Activated T-helper 1 cell treated with anti-CD3 and anti-CD28 coated beads, Interleukin-12 subunit alpha, Interleukin-12 subunit beta, Interleukin-2, Interleukin-4 antibody, amounts not matched to agents 30 ng/mL and 10 ng/mL and 1 ng/mL, durations not matched to agents 14 hours and 24 hours and 36 hours (primary cell): ENCODE data around the gene SLF1. TPM values are rescaled to one million over a fixed set of nuclear protein-coding genes. Genes with fewer than 3 reads are reported as not detected.
A peak's percentile ranks its signal among the peaks of the same experiment; 100 is the strongest.

Source experiments
- DNase-seq: peaks from one replicate; pipeline ENCODE4 v3.0.0; 2021; ENCODE audit warnings: low spot score
- H3K27ac Mint-ChIP-seq: one replicate; pipeline ENCODE4 v1.8.0; 2021; ENCODE audit warnings: mild to moderate bottlenecking, mixed read lengths
- H3K27me3 Mint-ChIP-seq: one replicate; pipeline ENCODE4 v1.8.0; 2022; ENCODE audit warnings: mild to moderate bottlenecking, moderate library complexity, mixed read lengths; ENCODE audit not compliant: insufficient read depth
- H3K36me3 Mint-ChIP-seq: one replicate; pipeline ENCODE4 v1.8.0; 2021; ENCODE audit warnings: low read depth, mixed read lengths
- H3K4me1 Mint-ChIP-seq: one replicate; pipeline ENCODE4 v1.8.0; 2021; ENCODE audit warnings: low read depth, mixed read lengths
- H3K4me3 Mint-ChIP-seq: one replicate; pipeline ENCODE4 v1.8.0; 2021; ENCODE audit warnings: mild to moderate bottlenecking, moderate library complexity, mixed read lengths
- H3K9me3 Mint-ChIP-seq: one replicate; pipeline ENCODE4 v1.8.0; 2021; ENCODE audit warnings: mixed read lengths
- intact Hi-C: fragments of 100-400 bp; cut with micrococcal nuclease; formaldehyde crosslinking; loops from one replicate; pipeline ENCODE4 v1.15.1; 2024
- total RNA-seq: library from RNA; stranded (reverse); gene quantifications from 2 replicates; pipeline ENCODE4 v1.2.3, GENCODE V29; 2022

The SLF1 gene
- total RNA-seq, 1 donor from 2014 or later = 17.9 TPM

GRCh38 chr5:94698197-94698596, 79.7 kb downstream of the SLF1 start:
- intact Hi-C loops = no loop called here
- Mint-ChIP-seq H3K27me3 (no peaks in the 10 kb centered on the region), H3K4me1 (peaks cover 18% of the 10 kb centered on the region), H3K4me3 (no peak overlapping the region), H3K36me3 (peaks cover 12% of the 10 kb centered on the region), H3K9me3 (no peaks in the 10 kb centered on the region), H3K27ac (no peak overlapping the region)
- no peak for DNase-seq

DNA sequence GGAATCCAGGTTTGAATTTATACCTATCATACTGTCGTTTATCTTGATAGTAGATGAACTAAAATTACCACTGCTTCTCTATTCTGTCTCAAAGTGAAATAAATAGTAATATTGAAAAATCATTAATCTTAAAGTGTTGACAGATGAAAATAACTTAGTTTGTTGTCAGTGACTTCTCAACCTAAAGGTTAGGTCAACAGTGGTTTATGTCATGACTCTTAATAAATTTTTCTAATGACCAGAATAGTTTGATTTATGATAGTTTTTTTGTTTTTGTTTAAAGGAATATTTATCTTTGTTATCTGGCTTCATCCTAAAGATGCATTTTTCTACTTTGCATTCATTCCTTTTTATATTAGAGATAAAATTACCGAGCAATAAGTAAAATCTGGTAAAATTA, 81.1 kb downstream of the SLF1 start:
- peaks cover 15% of the 10 kb centered on the region for H3K4me1 Mint-ChIP-seq
- intact Hi-C loops = no loop called here

DNA sequence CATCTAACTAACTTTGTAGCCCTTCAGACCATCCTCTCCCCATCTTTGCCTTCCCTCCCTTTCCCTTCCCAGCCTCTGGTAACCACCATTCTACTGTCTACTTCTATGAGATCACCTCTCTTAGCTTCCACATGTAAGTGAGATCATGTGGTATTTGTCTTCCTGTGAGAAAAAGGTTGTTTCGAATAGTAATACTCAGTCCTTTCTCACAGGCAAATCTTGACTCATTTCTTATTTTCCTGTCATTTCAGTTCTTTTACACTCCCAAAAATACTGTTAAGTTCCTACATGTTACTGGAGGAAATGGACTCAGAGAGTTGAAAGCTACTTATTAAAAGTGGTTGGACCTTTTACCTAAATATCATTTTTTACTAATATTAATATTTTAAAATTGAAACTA, 82.1 kb downstream of the SLF1 start:
- no peaks in the 10 kb centered on the region for H3K27me3 Mint-ChIP-seq
- DNase-seq = no peak
- H3K36me3 Mint-ChIP-seq = peaks cover 8% of the 10 kb centered on the region
- H3K4me1 Mint-ChIP-seq = peaks cover 15% of the 10 kb centered on the region
- no peak overlapping the region for H3K4me3 Mint-ChIP-seq
- no peaks in the 10 kb centered on the region for H3K9me3 Mint-ChIP-seq
- intact Hi-C loops = loop anchor here (1.0 to 2.0 kb wide), 3 partner anchors 36 to 150 kb away; no protein-coding TSS in a partner anchor
- peak overlapping the region; percentile 61 for H3K27ac Mint-ChIP-seq

More for the DNA sequence above, 81.1 kb downstream of the SLF1 start:
- no peak overlapping the region for H3K27ac Mint-ChIP-seq
- H3K27me3 Mint-ChIP-seq = no peaks in the 10 kb centered on the region
- H3K36me3 Mint-ChIP-seq = peaks cover 11% of the 10 kb centered on the region
- no peak for DNase-seq
- no peak overlapping the region for H3K4me3 Mint-ChIP-seq
- no peaks in the 10 kb centered on the region for H3K9me3 Mint-ChIP-seq

- Mint-ChIP-seq H3K4me3 (no peak overlapping the region), H3K36me3 (peaks cover 8% of the 10 kb centered on the region), H3K27me3 (no peaks in the 10 kb centered on the region), H3K9me3 (no peaks in the 10 kb centered on the region), H3K4me1 (peaks cover 15% of the 10 kb centered on the region), H3K27ac (no peak overlapping the region)
- DNase-seq = no peak
- intact Hi-C loops = loop anchor here (2.0 kb wide), 1 partner anchor 592 kb away; a partner anchor contains a TSS
These were observed 84.3 kb downstream of the SLF1 start for GRCh38 chr5:94702729-94703128.

- Mint-ChIP-seq H3K4me3 (no peak overlapping the region), H3K27ac (no peak overlapping the region), H3K4me1 (peaks cover 12% of the 10 kb centered on the region), H3K36me3 (peaks cover 13% of the 10 kb centered on the region), H3K27me3 (no peaks in the 10 kb centered on the region), H3K9me3 (no peaks in the 10 kb centered on the region)
- intact Hi-C loops = no loop called here
- DNase-seq = no peak
These were observed 87.0 kb downstream of the SLF1 start for GRCh38 chr5:94705427-94705826.

DNA sequence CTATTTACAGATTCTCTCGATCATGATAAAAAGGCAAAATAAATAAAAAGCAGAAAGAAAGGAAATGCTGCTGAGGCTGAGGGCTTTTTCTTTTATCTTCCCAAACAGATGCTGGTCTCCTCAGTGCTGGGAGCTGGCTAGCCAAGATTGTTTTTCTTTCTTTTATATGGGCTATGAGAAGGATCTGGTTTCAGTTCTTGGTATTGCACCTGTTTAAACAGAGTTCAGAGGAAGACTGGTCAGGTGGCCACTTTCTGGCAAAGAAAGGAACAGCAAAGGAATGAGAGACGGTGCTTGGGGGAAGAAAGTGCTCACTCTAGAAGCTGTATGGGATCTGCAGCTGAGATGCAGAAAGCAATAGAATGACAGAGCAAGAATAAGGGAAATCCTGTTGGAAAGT, 88.9 kb downstream of the SLF1 start:
- Mint-ChIP-seq H3K27ac (no peak overlapping the region), H3K9me3 (no peaks in the 10 kb centered on the region), H3K27me3 (no peaks in the 10 kb centered on the region), H3K4me1 (peaks cover 8% of the 10 kb centered on the region), H3K4me3 (no peak overlapping the region), H3K36me3 (peaks cover 16% of the 10 kb centered on the region)
- intact Hi-C loops = no loop called here
- no peak for DNase-seq

GRCh38 chr5:94709277-94709676, 90.8 kb downstream of the SLF1 start:
- Mint-ChIP-seq H3K4me1 (no peaks in the 10 kb centered on the region), H3K9me3 (no peaks in the 10 kb centered on the region), H3K27me3 (no peaks in the 10 kb centered on the region), H3K27ac (no peak overlapping the region), H3K36me3 (peaks cover 25% of the 10 kb centered on the region), H3K4me3 (no peak overlapping the region)
- intact Hi-C loops = no loop called here
- no peak for DNase-seq

- intact Hi-C loops = no loop called here
- no peaks in the 10 kb centered on the region for H3K9me3 Mint-ChIP-seq
- H3K4me3 Mint-ChIP-seq = no peak overlapping the region
- H3K27ac Mint-ChIP-seq = no peak overlapping the region
- DNase-seq = no peak
- no peaks in the 10 kb centered on the region for H3K27me3 Mint-ChIP-seq
- H3K4me1 Mint-ChIP-seq = no peaks in the 10 kb centered on the region
- peaks cover 30% of the 10 kb centered on the region for H3K36me3 Mint-ChIP-seq
These were observed 93.3 kb downstream of the SLF1 start for GRCh38 chr5:94711785-94712184.

- intact Hi-C loops = no loop called here
- Mint-ChIP-seq H3K4me1 (no peaks in the 10 kb centered on the region), H3K27ac (no peak overlapping the region), H3K9me3 (no peaks in the 10 kb centered on the region), H3K27me3 (peaks cover 3% of the 10 kb centered on the region), H3K4me3 (no peak overlapping the region), H3K36me3 (peaks cover 22% of the 10 kb centered on the region)
- no peak for DNase-seq
These were observed 97.3 kb downstream of the SLF1 start for GRCh38 chr5:94715768-94716167.

DNA sequence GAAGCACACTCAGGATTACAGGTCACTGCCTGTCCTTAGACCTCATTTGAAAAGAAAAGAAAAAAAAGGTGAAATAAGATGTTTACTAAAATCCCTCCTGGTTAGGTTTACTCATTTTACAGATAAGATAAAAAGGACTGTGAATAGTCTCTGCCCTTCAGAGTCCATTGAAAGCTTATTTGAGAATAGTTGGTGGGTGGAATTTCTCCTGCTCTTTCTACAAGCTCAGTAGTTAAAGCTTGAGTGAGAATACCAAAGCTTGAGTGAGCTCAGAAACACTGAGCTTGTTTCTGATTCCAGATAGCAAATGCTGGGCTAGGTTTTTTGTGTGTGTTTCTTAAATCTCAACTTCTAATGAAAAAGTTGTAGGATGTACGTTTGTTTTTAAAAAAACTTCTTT, 106.7 kb downstream of the SLF1 start:
- no peak overlapping the region for H3K27ac Mint-ChIP-seq
- no peaks in the 10 kb centered on the region for H3K4me1 Mint-ChIP-seq
- peaks cover 22% of the 10 kb centered on the region for H3K27me3 Mint-ChIP-seq
- no peaks in the 10 kb centered on the region for H3K36me3 Mint-ChIP-seq
- no peak overlapping the region for H3K4me3 Mint-ChIP-seq
- no peak for DNase-seq
- intact Hi-C loops = no loop called here
- H3K9me3 Mint-ChIP-seq = no peaks in the 10 kb centered on the region

DNA sequence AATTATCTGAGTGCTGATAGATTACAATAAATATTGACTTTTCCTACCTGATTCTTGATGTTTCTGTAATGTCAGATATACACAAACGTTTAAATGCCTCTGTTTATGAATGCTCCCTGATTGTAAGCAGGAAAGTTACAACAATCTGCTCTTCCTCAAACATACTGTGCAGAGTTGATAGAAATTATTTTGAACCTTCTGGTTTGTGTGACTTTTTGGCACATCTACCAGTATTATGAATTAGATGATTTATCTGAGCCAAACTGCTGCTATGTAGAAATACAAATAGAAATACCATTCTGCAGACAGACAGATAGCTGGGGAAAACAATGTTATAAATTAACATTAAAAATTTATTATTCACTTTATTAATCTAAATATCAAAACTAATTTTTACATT, 113.0 kb downstream of the SLF1 start:
- H3K27ac Mint-ChIP-seq = no peak overlapping the region
- intact Hi-C loops = no loop called here
- peaks cover 8% of the 10 kb centered on the region for H3K4me1 Mint-ChIP-seq
- no peak for DNase-seq
- no peaks in the 10 kb centered on the region for H3K36me3 Mint-ChIP-seq
- H3K27me3 Mint-ChIP-seq = no peaks in the 10 kb centered on the region
- no peak overlapping the region for H3K4me3 Mint-ChIP-seq
- H3K9me3 Mint-ChIP-seq = no peaks in the 10 kb centered on the region

GRCh38 chr5:94736498-94736897, 118.0 kb downstream of the SLF1 start:
- Mint-ChIP-seq H3K36me3 (no peaks in the 10 kb centered on the region), H3K27me3 (no peaks in the 10 kb centered on the region), H3K27ac (no peak overlapping the region), H3K4me3 (no peak overlapping the region), H3K9me3 (no peaks in the 10 kb centered on the region), H3K4me1 (no peaks in the 10 kb centered on the region)
- DNase-seq = no peak
- intact Hi-C loops = loop anchor here (2.0 to 5.0 kb wide), 2 partner anchors 36 to 839 kb away; no protein-coding TSS in a partner anchor

DNA sequence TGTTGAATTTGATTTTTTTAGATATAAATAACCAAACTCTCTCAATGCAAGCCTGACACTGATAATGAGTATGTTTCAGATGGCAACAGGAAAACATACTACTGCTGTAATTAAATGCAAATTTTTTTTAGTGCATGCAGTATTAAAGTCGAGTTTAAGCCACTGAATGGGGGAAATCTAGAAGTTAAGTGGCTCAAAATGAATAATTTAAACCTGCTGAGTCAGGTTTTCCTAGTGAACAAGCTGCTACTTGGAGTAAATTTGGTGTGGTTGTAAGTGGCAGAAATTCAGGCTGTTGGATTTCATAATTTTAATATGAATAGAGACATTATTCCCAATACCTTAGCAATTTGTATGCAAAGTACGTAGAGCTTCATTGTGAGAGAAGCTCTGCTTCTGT, 121.8 kb downstream of the SLF1 start:
- H3K27ac Mint-ChIP-seq = no peak overlapping the region
- intact Hi-C loops = no loop called here
- DNase-seq = no peak

GRCh38 chr5:94742852-94743251, 124.4 kb downstream of the SLF1 start:
- Mint-ChIP-seq H3K36me3 (no peaks in the 10 kb centered on the region), H3K4me1 (peaks cover 8% of the 10 kb centered on the region), H3K4me3 (no peak overlapping the region), H3K27me3 (peaks cover 2% of the 10 kb centered on the region), H3K27ac (no peak overlapping the region), H3K9me3 (no peaks in the 10 kb centered on the region)
- intact Hi-C loops = no loop called here
- DNase-seq = no peak

More for the DNA sequence above, 121.8 kb downstream of the SLF1 start:
- H3K4me1 Mint-ChIP-seq = no peaks in the 10 kb centered on the region
- H3K27me3 Mint-ChIP-seq = peaks cover 2% of the 10 kb centered on the region
- H3K36me3 Mint-ChIP-seq = no peaks in the 10 kb centered on the region
- no peak overlapping the region for H3K4me3 Mint-ChIP-seq
- H3K9me3 Mint-ChIP-seq = no peaks in the 10 kb centered on the region
